GM19351 (cell line): ENCODE results near the gene LONP2.
"Not testable (repeated sequence)": the region's sequence is repeated elsewhere in the genome, so short reads cannot be mapped to it uniquely, and the experiment has no call there.

Source experiments
- ATAC-seq: cut with Tn5 transposase; IDR thresholded peaks from one replicate; pipeline ENCODE4 v1.9.1; 2021; ENCODE audit warnings: mild to moderate bottlenecking, moderate library complexity; ENCODE audit not compliant: unreplicated experiment

LONP2 gene

GRCh38 chr16:48235058-48235555 is 9.0 kb upstream of the LONP2 start:
- ATAC-seq = no peak

GRCh38 chr16:48235556-48236136 is 8.5 kb upstream of the LONP2 start:
- ATAC-seq = no peak

- no peak for ATAC-seq
These were observed 7.8 kb upstream of the LONP2 start for GRCh38 chr16:48236286-48236685.

- ATAC-seq = not testable (repeated sequence)
These were observed 4.0 kb upstream of the LONP2 start for GRCh38 chr16:48240147-48240546.

- ATAC-seq = no peak
These were observed 729 bp downstream of the LONP2 start for GRCh38 chr16:48244863-48245195.

GRCh38 chr16:48246066-48246465 is 2.0 kb downstream of the LONP2 start:
- ATAC-seq = no peak

- ATAC-seq = no peak
These were observed 3.2 kb downstream of the LONP2 start, which contains the start of gene ABCC11 for GRCh38 chr16:48247311-48247710. Gene ABCC11 (minus strand): TSS chr16:48247539. CDS start chr16:48231921, 15,618 bp downstream.

GRCh38 chr16:48250520-48251278 is 6.6 kb downstream of the LONP2 start:
- no peak for ATAC-seq

- ATAC-seq = no peak
These were observed 7.9 kb downstream of the LONP2 start for GRCh38 chr16:48252013-48252412.

GRCh38 chr16:48256579-48257177 is 12.6 kb downstream of the LONP2 start:
- no peak for ATAC-seq

GRCh38 chr16:48261569-48261968 is 17.5 kb downstream of the LONP2 start:
- ATAC-seq = no peak

- no peak for ATAC-seq
These were observed 18.5 kb downstream of the LONP2 start for GRCh38 chr16:48262631-48263030.

- no peak for ATAC-seq
These were observed 24.9 kb downstream of the LONP2 start for GRCh38 chr16:48269011-48269410.

- no peak for ATAC-seq
These were observed 27.6 kb downstream of the LONP2 start for GRCh38 chr16:48271728-48272127.

- ATAC-seq = no peak
These were observed 28.8 kb downstream of the LONP2 start for GRCh38 chr16:48272837-48273421.

- ATAC-seq = no peak
These were observed 30.4 kb downstream of the LONP2 start for GRCh38 chr16:48274476-48274875.

- no peak for ATAC-seq
These were observed 32.0 kb downstream of the LONP2 start for GRCh38 chr16:48276102-48276501.

- no peak for ATAC-seq
These were observed 33.1 kb downstream of the LONP2 start for GRCh38 chr16:48277158-48277557.

GRCh38 chr16:48279199-48279598 is 35.1 kb downstream of the LONP2 start:
- ATAC-seq = no peak

GRCh38 chr16:48280546-48280945 is 36.4 kb downstream of the LONP2 start:
- no peak for ATAC-seq

GRCh38 chr16:48282636-48283263 is 38.6 kb downstream of the LONP2 start:
- ATAC-seq = no peak
